Measurements from ENCODE around the gene MAP4K3.

The MAP4K3 gene

GRCh38 chr2:39413063-39413737 lies 23.9 kb downstream of the MAP4K3 start:
- no peak for DNase-seq (ENCODE audit: low spot score)
- TF ChIP-seq CTCF (IDR thresholded peaks at IDR 0.05; ENCODE audit: borderline replicate concordance, control extremely low read depth, extremely low read depth, insufficient read depth, missing control alignments) = no peak
- in situ Hi-C loops (cut with MboI; ENCODE audit: low sequenced_read_pairs, unreplicated experiment) = no loop called here

- in situ Hi-C loops (cut with MboI; ENCODE audit: low sequenced_read_pairs, unreplicated experiment) = no loop called here
- no peak for DNase-seq (ENCODE audit: low spot score)
- TF ChIP-seq CTCF (IDR thresholded peaks at IDR 0.05; ENCODE audit: borderline replicate concordance, control extremely low read depth, extremely low read depth, insufficient read depth, missing control alignments) = no peak
These were observed 25.7 kb downstream of the MAP4K3 start for GRCh38 chr2:39411181-39411944.

- no peak for TF ChIP-seq CTCF (IDR thresholded peaks at IDR 0.05; ENCODE audit: borderline replicate concordance, control extremely low read depth, extremely low read depth, insufficient read depth, missing control alignments)
- in situ Hi-C loops (cut with MboI; ENCODE audit: low sequenced_read_pairs, unreplicated experiment) = no loop called here
- DNase-seq (ENCODE audit: low spot score) = no peak
These were observed 27.2 kb downstream of the MAP4K3 start for GRCh38 chr2:39409697-39410389.

GRCh38 chr2:39408351-39409136 lies 28.5 kb downstream of the MAP4K3 start:
- no peak for TF ChIP-seq CTCF (IDR thresholded peaks at IDR 0.05; ENCODE audit: borderline replicate concordance, control extremely low read depth, extremely low read depth, insufficient read depth, missing control alignments)
- no peak for DNase-seq (ENCODE audit: low spot score)
- in situ Hi-C loops (cut with MboI; ENCODE audit: low sequenced_read_pairs, unreplicated experiment) = no loop called here

GRCh38 chr2:39407516-39408296 lies 29.4 kb downstream of the MAP4K3 start:
- in situ Hi-C loops (cut with MboI; ENCODE audit: low sequenced_read_pairs, unreplicated experiment) = no loop called here

More at GRCh38 chr2:39407516-39408296, 29.4 kb downstream of the MAP4K3 start:
- no peak for TF ChIP-seq CTCF (IDR thresholded peaks at IDR 0.05; ENCODE audit: borderline replicate concordance, control extremely low read depth, extremely low read depth, insufficient read depth, missing control alignments)
- no peak for DNase-seq (ENCODE audit: low spot score)
